HEK293 (cell line): ENCODE results near the gene FAM120A.

ENCODE experiments used
- CTCF ChIA-PET: fragments of 350-600 bp; formaldehyde crosslinking; extraction: SDS; loops from one replicate; lab custom pipeline; 2021; ENCODE audit warnings: antibody characterized with exemption; lab: Yijun Ruan, JAX
- POLR2A ChIA-PET: fragments of 300-600 bp; formaldehyde crosslinking; extraction: SDS; loops from one replicate; lab custom pipeline; 2020; ENCODE audit warnings: antibody characterized with exemption, inconsistent platforms; lab: Yijun Ruan, JAX
- H3K27ac ChIP-seq: fragments of 200-500 bp; sonication (Bioruptor generic); 2 replicates; pipeline ENCODE4 v1.5.1; 2014; ENCODE audit warnings: low read depth, low read length, control low read depth, inconsistent platforms; ENCODE audit errors: extremely low read depth
- H3K36me3 ChIP-seq, 2 experiments: fragments of 200-500 bp in 1 of 2; sonication (Bioruptor generic) in 1 of 2; 1 replicate in 1 of 2; 2 replicates in 1 of 2; pipeline ENCODE4 v1.5.1; 2014 to 2017; ENCODE audit warnings: inconsistent platforms in 2 of 2, low read length in 2 of 2; ENCODE audit not compliant: control insufficient read depth in 2 of 2, insufficient read depth in 1 of 2
- H3K4me1 ChIP-seq: fragments of 200-500 bp; sonication (Bioruptor generic); 2 replicates; pipeline ENCODE4 v1.5.1; 2014; ENCODE audit warnings: mild to moderate bottlenecking, low read length, inconsistent platforms; ENCODE audit not compliant: control insufficient read depth, insufficient read depth
- H3K4me3 ChIP-seq: 2 replicates; pipeline ENCODE4 v1.5.1; 2011; ENCODE audit warnings: low read depth, mild to moderate bottlenecking, control low read depth, low read length, moderate library complexity
- H3K9me3 ChIP-seq: fragments of 200-500 bp; sonication (Bioruptor generic); 2 replicates; pipeline ENCODE4 v1.5.1; 2014; ENCODE audit warnings: low read depth, low read length, inconsistent platforms; ENCODE audit not compliant: control insufficient read depth, insufficient read depth
- KLF7 ChIP-seq: fragments of 450-650 bp; formaldehyde crosslinking; IDR thresholded peaks from 2 replicates; pipeline ENCODE4 v1.5.1; 2016; ENCODE audit warnings: missing biosample characterization, missing genetic modification characterization, borderline replicate concordance
- KLF8 ChIP-seq: fragments of 450-650 bp; formaldehyde crosslinking; IDR thresholded peaks from 2 replicates; pipeline ENCODE4 v1.5.1; 2016; ENCODE audit warnings: missing biosample characterization, missing genetic modification characterization
- MEIS1 ChIP-seq: sonication (generic); formaldehyde crosslinking; IDR thresholded peaks from 2 replicates; pipeline ENCODE4 v1.8.1; 2022; ENCODE audit warnings: missing genetic modification reagents, mild to moderate bottlenecking, borderline replicate concordance
- PATZ1 ChIP-seq: fragments of 450-650 bp; formaldehyde crosslinking; IDR thresholded peaks from 2 replicates; pipeline ENCODE4 v1.5.1; 2016; ENCODE audit warnings: missing biosample characterization, missing genetic modification characterization
- PRDM2 ChIP-seq: fragments of 450-650 bp; formaldehyde crosslinking; IDR thresholded peaks from 2 replicates; pipeline ENCODE4 v1.5.1; 2016; ENCODE audit warnings: missing biosample characterization, missing genetic modification characterization, borderline replicate concordance
- SP3 ChIP-seq: fragments of 450-650 bp; formaldehyde crosslinking; IDR thresholded peaks from 2 replicates; pipeline ENCODE4 v1.5.1; 2016; ENCODE audit warnings: missing biosample characterization, missing genetic modification characterization
- SP7 ChIP-seq: fragments of 450-650 bp; formaldehyde crosslinking; IDR thresholded peaks from 2 replicates; pipeline ENCODE4 v1.5.1; 2016; ENCODE audit warnings: missing biosample characterization, missing genetic modification characterization
- TCF7L2 ChIP-seq: IDR thresholded peaks from 2 replicates; pipeline ENCODE4 v1.6.1; 2011; ENCODE audit warnings: low read depth, mild to moderate bottlenecking, inconsistent platforms, low read length, moderate library complexity, borderline replicate concordance
- YY1 ChIP-seq: fragments of 450-650 bp; formaldehyde crosslinking; IDR thresholded peaks from 2 replicates; pipeline ENCODE4 v1.5.1; 2018; ENCODE audit warnings: missing biosample characterization, missing genetic modification characterization
- ZNF132 ChIP-seq: fragments of 450-650 bp; formaldehyde crosslinking; IDR thresholded peaks from 2 replicates; pipeline ENCODE4 v1.5.1; 2017; ENCODE audit warnings: missing biosample characterization, missing genetic modification characterization, borderline replicate concordance
- ZNF140 ChIP-seq: fragments of 450-650 bp; formaldehyde crosslinking; IDR thresholded peaks from 2 replicates; pipeline ENCODE4 v1.5.1; 2016; ENCODE audit warnings: missing biosample characterization, missing genetic modification characterization
- ZNF169 ChIP-seq: fragments of 450-650 bp; formaldehyde crosslinking; IDR thresholded peaks from 2 replicates; pipeline ENCODE4 v1.5.1; 2016; ENCODE audit warnings: missing biosample characterization, missing genetic modification characterization
- ZNF335 ChIP-seq: fragments of 450-650 bp; formaldehyde crosslinking; conservative IDR thresholded peaks from 2 replicates; pipeline ENCODE4 v1.5.1; 2016; ENCODE audit warnings: missing biosample characterization, missing genetic modification characterization
- ZNF350 ChIP-seq: fragments of 450-650 bp; formaldehyde crosslinking; IDR thresholded peaks from 2 replicates; pipeline ENCODE4 v1.5.0; 2017; ENCODE audit warnings: missing biosample characterization, mild to moderate bottlenecking, missing genetic modification characterization
- ZNF398 ChIP-seq: fragments of 450-650 bp; formaldehyde crosslinking; IDR thresholded peaks from 2 replicates; pipeline ENCODE4 v1.5.1; 2017; ENCODE audit warnings: missing biosample characterization, missing genetic modification characterization
- ZNF404 ChIP-seq: fragments of 450-650 bp; formaldehyde crosslinking; IDR thresholded peaks from 2 replicates; pipeline ENCODE4 v1.5.1; 2017; ENCODE audit warnings: missing biosample characterization, missing genetic modification characterization
- ZNF433 ChIP-seq: fragments of 450-650 bp; formaldehyde crosslinking; IDR thresholded peaks from 2 replicates; pipeline ENCODE4 v1.5.1; 2016; ENCODE audit warnings: missing biosample characterization, missing genetic modification characterization, low read depth
- ZNF48 ChIP-seq: fragments of 450-650 bp; formaldehyde crosslinking; IDR thresholded peaks from 2 replicates; pipeline ENCODE4 v1.5.1; 2016; ENCODE audit warnings: missing biosample characterization, missing genetic modification characterization
- ZNF501 ChIP-seq: fragments of 450-650 bp; formaldehyde crosslinking; IDR thresholded peaks from 2 replicates; pipeline ENCODE4 v1.5.1; 2016; ENCODE audit warnings: missing biosample characterization, missing genetic modification characterization
- ZNF529 ChIP-seq: fragments of 450-650 bp; formaldehyde crosslinking; IDR thresholded peaks from 2 replicates; pipeline ENCODE4 v1.5.1; 2017; ENCODE audit warnings: missing genetic modification characterization, missing biosample characterization; ENCODE audit not compliant: insufficient replicate concordance
- ZNF549 ChIP-seq: fragments of 450-650 bp; IDR thresholded peaks from 2 replicates; pipeline ENCODE4 v1.5.1; 2018; ENCODE audit warnings: missing biosample characterization, missing genetic modification characterization, mild to moderate bottlenecking, inconsistent platforms, moderate library complexity
- ZNF561 ChIP-seq: fragments of 450-650 bp; IDR thresholded peaks from 2 replicates; pipeline ENCODE4 v1.5.1; 2018; ENCODE audit warnings: missing biosample characterization, missing genetic modification characterization, borderline replicate concordance
- ZNF704 ChIP-seq: fragments of 450-650 bp; formaldehyde crosslinking; IDR thresholded peaks from 2 replicates; pipeline ENCODE4 v1.5.1; 2016; ENCODE audit warnings: missing biosample characterization, missing genetic modification characterization
- ZNF76 ChIP-seq: fragments of 450-650 bp; formaldehyde crosslinking; IDR thresholded peaks from 2 replicates; pipeline ENCODE4; 2016; ENCODE audit warnings: low read depth, missing biosample characterization, missing genetic modification characterization, borderline replicate concordance
- ZNF792 ChIP-seq: fragments of 450-650 bp; formaldehyde crosslinking; IDR thresholded peaks from 2 replicates; pipeline ENCODE4 v1.5.1; 2016; ENCODE audit warnings: missing biosample characterization, missing genetic modification characterization

Gene FAM120A

GRCh38 chr9:93555370-93555769 lies 103.9 kb downstream of the FAM120A start (continued):
- no peak for TF ChIP-seq PATZ1
- TF ChIP-seq ZNF169 (tag by site-specific recombination) = no peak
- TF ChIP-seq PRDM2 (tag by site-specific recombination) = no peak
- no peak for TF ChIP-seq ZNF561 (tag by site-specific recombination)
- TF ChIP-seq ZNF48 (tag by site-specific recombination) = no peak
- TF ChIP-seq ZNF404 (tag by site-specific recombination) = no peak

DNA sequence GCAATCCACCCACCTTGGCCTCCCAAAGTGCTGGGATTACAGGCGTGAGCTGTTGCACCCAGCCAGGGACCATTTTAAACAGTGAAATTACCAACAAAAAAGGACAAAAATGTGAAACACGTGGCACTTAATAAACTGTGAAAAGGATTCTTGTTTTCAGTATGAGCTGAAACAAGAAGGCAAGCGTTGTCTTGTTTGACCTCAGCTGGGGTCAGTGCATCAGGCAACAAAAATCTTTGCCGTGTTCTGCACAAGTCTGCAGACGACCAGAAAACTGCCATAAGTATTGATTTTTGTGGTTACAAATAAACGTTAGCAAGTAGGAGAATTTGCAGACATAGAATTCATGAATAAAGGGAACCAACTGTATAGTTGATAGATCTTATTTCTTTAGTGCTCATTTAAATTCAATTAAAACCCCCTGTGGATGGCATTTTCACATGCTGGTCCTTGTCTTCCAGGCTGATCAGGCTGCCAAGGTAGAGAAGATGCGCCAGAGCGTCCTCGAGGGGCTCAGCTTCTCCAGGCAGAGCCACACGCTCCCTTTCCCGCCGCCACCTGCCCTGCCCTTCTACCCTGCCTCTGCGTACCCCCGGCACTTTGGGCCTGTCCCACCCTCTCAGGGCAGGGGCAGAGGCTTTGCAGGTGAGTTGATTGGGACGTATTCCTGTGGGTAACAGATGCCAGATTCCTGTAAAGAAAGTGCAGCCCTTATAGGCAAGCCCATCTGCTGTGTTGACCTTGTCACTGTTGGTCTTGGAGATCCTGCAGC lies 106.1 kb downstream of the FAM120A start:
- TF ChIP-seq ZNF529 (no peak), ZNF132 (tag by site-specific recombination) (no peak), ZNF335 (tag by site-specific recombination) (no peak), SP3 (tag by site-specific recombination) (no peak), TCF7L2 (no peak), ZNF350 (tag by site-specific recombination) (no peak), ZNF433 (no peak), KLF7 (tag by site-specific recombination) (no peak), MEIS1 (CRISPR knock-in tag) (no peak), ZNF76 (tag by site-specific recombination) (no peak), KLF8 (no peak), ZNF398 (tag by site-specific recombination) (no peak), SP7 (tag by site-specific recombination) (no peak), ZNF140 (no peak), ZNF704 (tag by site-specific recombination) (no peak), YY1 (tag by site-specific recombination) (no peak), ZNF549 (tag by site-specific recombination) (no peak), ZNF792 (tag by site-specific recombination) (no peak), ZNF501 (no peak)
- TF ChIP-seq, all 188 proteins: peak for 0
- H3K4me1 ChIP-seq = no peaks in the 10 kb centered on the region
- H3K27ac ChIP-seq = no peak overlapping the region
- H3K4me3 ChIP-seq = no peak overlapping the region
- ChIA-PET POLR2A (interaction anchor here (0.6 kb wide), 2 partner anchors 17 to 454 kb away, joined by 3 to 6 read pairs; no protein-coding TSS in a partner anchor), CTCF (interaction anchor here (0.6 to 7.4 kb wide), 2 partner anchors 9 to 127 kb away, joined by 3 to 50 read pairs; no protein-coding TSS in a partner anchor)
- no peaks in the 10 kb centered on the region for H3K9me3 ChIP-seq
- H3K36me3 ChIP-seq = peaks cover 16 to 89% of the 10 kb centered on the region in 2 experiments; a peak in 2 of 3 replicates
